Left ventricle myocardium inferior (tissue), 1 donor: ENCODE measurements around the gene ITGB1BP2. TPM values are rescaled to one million over a fixed set of nuclear protein-coding genes. Genes with fewer than 3 reads are reported as not detected.

Experiments used
- DNase-seq: peaks from one replicate; pipeline ENCODE4 v3.0.0-alpha.2; 2020
- H3K27ac ChIP-seq: fragments of 200-600 bp; replicated peaks from 2 replicates; pipeline ENCODE4 v1.8.0; 2021
- H3K27me3 ChIP-seq: fragments of 200-600 bp; 2 replicates; pipeline ENCODE4 v1.8.0; 2021; ENCODE audit warnings: low read depth
- H3K36me3 ChIP-seq: fragments of 200-600 bp; 2 replicates; pipeline ENCODE4 v1.8.0; 2021
- H3K4me1 ChIP-seq: fragments of 200-600 bp; 2 replicates; pipeline ENCODE4 v1.8.0; 2021
- H3K4me3 ChIP-seq: fragments of 200-600 bp; 2 replicates; pipeline ENCODE4 v1.8.0; 2021; ENCODE audit warnings: mild to moderate bottlenecking, moderate library complexity
- H3K9me3 ChIP-seq: fragments of 200-600 bp; replicated peaks from 2 replicates; pipeline ENCODE4 v1.8.0; 2021
- intact Hi-C: fragments of 100-400 bp; cut with micrococcal nuclease; formaldehyde crosslinking; loops from one replicate; pipeline ENCODE4 v1.11.0; 2022
- total RNA-seq: library from RNA; stranded (reverse); fragmentation: NEBNext Ultra II Directional; extraction: Animal tissue kit (Norgen Biotek cat#: 25700); gene quantifications from one replicate; pipeline ENCODE4 v1.2.1, GENCODE V29; 2021
- TF ChIP-seq, protein P1 (sequence below): fragments of 200-600 bp; IDR thresholded peaks from 2 replicates; pipeline ENCODE4 v1.8.0; 2021; ENCODE audit warnings: antibody characterized with exemption, mild to moderate bottlenecking, borderline replicate concordance
- donor health status: DM: no; HTN: yes; CAD: no; lungs with severe emphysema.

The ITGB1BP2 gene
- total RNA-seq, 1 donor from 2014 or later = 111 TPM

DNA sequence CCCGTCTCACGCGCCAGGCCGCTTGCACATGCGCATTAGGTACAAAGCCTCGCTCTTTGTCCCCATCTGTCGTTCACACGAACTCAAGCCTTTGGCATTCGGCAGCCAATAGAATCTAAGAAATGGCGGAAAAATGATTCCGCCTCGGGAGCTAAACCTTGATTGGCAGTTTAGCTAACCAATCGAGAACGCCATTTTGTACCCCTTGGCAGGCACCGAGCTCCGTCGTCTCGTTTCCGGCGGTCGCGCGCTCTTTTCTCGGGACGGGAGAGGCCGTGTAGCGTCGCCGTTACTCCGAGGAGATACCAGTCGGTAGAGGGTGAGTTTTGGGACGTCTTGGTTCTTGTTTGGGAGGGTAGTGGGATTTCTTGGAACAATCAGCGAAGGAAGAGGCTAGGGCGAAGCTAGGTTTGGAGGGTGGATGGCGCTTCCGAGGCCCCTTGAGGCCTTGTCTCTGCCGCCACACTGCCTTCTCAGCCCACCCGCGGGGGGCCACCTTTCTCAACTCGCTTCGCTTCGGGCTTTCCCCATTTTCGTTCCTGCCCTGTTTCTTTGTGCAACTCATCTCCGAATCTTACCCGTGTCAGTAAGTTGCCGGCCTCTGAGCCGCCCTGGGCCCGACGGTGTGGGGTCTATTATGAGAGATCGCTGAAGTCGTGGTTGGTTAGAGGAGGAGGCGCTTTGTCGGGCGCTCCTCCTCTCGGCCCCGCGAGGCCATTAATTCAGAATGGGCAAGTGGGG lies 18.0 kb upstream of the ITGB1BP2 start, which contains the start of gene NONO:
TSS of gene NONO (plus strand) at position 233 of the 741 bp plus-strand sequence. CDS start 7,003 bp downstream, outside the sequence.
- TF ChIP-seq, protein P1, sequence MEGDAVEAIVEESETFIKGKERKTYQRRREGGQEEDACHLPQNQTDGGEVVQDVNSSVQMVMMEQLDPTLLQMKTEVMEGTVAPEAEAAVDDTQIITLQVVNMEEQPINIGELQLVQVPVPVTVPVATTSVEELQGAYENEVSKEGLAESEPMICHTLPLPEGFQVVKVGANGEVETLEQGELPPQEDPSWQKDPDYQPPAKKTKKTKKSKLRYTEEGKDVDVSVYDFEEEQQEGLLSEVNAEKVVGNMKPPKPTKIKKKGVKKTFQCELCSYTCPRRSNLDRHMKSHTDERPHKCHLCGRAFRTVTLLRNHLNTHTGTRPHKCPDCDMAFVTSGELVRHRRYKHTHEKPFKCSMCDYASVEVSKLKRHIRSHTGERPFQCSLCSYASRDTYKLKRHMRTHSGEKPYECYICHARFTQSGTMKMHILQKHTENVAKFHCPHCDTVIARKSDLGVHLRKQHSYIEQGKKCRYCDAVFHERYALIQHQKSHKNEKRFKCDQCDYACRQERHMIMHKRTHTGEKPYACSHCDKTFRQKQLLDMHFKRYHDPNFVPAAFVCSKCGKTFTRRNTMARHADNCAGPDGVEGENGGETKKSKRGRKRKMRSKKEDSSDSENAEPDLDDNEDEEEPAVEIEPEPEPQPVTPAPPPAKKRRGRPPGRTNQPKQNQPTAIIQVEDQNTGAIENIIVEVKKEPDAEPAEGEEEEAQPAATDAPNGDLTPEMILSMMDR = no peak
- H3K36me3 ChIP-seq = no peaks in the 10 kb centered on the region
- DNase-seq = peak; percentile 73
- H3K27me3 ChIP-seq = no peaks in the 10 kb centered on the region
- peak within 1 kb of the TSS; percentile 92 for H3K27ac ChIP-seq
- H3K4me1 ChIP-seq = peaks cover 37% of the 10 kb centered on the region
- no peaks in the 10 kb centered on the region for H3K9me3 ChIP-seq
- intact Hi-C loops = no loop called here
- peak within 1 kb of the TSS; percentile 76 for H3K4me3 ChIP-seq

DNA sequence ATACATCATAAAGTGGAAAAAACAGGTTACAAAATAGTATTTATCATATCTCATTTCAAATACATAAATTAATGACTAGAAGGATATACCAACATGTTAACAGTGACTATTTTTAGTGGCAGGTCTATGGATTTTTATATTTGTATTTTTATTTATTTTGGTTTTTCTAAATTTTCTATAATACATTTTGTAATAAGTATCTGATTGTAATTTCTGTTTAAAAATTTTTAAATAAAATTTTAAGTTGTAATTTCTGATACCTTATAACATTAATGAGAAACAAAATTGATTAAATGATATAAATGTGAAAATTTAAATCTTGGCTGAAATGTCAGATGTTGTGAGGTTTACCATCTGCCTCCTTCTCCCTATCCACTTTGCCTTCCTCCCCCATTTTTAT lies 15.6 kb upstream of the ITGB1BP2 start:
- Histone ChIP-seq H3K27me3 (no peaks in the 10 kb centered on the region), H3K27ac (no peak overlapping the region), H3K4me3 (peak overlapping the region; percentile 76), H3K4me1 (peaks cover 44% of the 10 kb centered on the region), H3K9me3 (no peaks in the 10 kb centered on the region), H3K36me3 (peaks cover 6% of the 10 kb centered on the region)
- no peak for DNase-seq
- intact Hi-C loops = no loop called here
- TF ChIP-seq, protein P1 = no peak

DNA sequence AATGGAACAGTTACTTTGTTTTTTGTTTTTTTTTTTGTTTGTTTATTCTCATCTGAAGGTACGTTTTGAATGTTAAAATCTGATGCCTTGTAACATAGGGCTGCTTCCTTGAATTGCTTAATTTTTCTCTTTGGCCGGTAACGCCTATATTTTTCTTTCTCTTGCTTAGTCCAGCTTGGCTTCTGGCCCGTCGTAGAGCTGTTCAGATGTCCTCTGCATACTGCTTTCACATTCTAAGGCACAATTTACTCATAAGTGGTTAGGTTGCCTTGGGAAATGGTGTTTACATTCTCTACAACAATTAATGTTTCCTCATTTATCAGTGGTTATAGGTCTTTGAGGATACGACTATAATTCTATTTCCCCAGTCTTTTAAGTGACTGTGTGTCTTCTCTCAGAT lies 10.2 kb upstream of the ITGB1BP2 start:
- H3K27ac ChIP-seq = no peak overlapping the region
- H3K4me3 ChIP-seq = no peak overlapping the region
- H3K27me3 ChIP-seq = no peaks in the 10 kb centered on the region
- H3K36me3 ChIP-seq = peaks cover 60% of the 10 kb centered on the region
- DNase-seq = no peak
- H3K4me1 ChIP-seq = peaks cover 18% of the 10 kb centered on the region
- intact Hi-C loops = no loop called here
- TF ChIP-seq, protein P1 = no peak
- no peaks in the 10 kb centered on the region for H3K9me3 ChIP-seq

GRCh38 chrX:71292669-71293365 lies 8.7 kb upstream of the ITGB1BP2 start:
- H3K36me3 ChIP-seq = peaks cover 75% of the 10 kb centered on the region
- DNase-seq = no peak
- H3K4me1 ChIP-seq = peaks cover 18% of the 10 kb centered on the region
- H3K27ac ChIP-seq = no peak overlapping the region
- intact Hi-C loops = no loop called here
- no peak overlapping the region for H3K4me3 ChIP-seq
- no peaks in the 10 kb centered on the region for H3K9me3 ChIP-seq
- H3K27me3 ChIP-seq = no peaks in the 10 kb centered on the region
- TF ChIP-seq, protein P1 = no peak

- intact Hi-C loops = no loop called here
- DNase-seq = no peak
These were observed 4.7 kb upstream of the ITGB1BP2 start for GRCh38 chrX:71296806-71297205.

More at GRCh38 chrX:71296806-71297205, 4.7 kb upstream of the ITGB1BP2 start:
- H3K36me3 ChIP-seq = peaks cover 88% of the 10 kb centered on the region
- no peaks in the 10 kb centered on the region for H3K27me3 ChIP-seq
- no peaks in the 10 kb centered on the region for H3K9me3 ChIP-seq
- H3K4me1 ChIP-seq = peaks cover 12% of the 10 kb centered on the region
- no peak overlapping the region for H3K27ac ChIP-seq
- no peak overlapping the region for H3K4me3 ChIP-seq
- TF ChIP-seq, protein P1 = no peak
